HT-29 (cell line): ENCODE data around the gene IMMP2L. TPM values are rescaled to one million over a fixed set of nuclear protein-coding genes. Genes with fewer than 3 reads are reported as not detected.

Experiments
- DNase-seq: peaks from one replicate; pipeline ENCODE4 v3.0.0-alpha.2; 2015; ENCODE audit warnings: low spot score
- small RNA-seq: library from RNA; depleted of rRNA; stranded (forward); fragments of <200 nt; gene quantifications from one replicate; pipeline ENCODE3, GENCODE V24; 2014
- total RNA-seq: library from RNA; depleted of rRNA; stranded (reverse); fragments of >200 nt; shearing (Covaris generic); gene quantifications from 2 replicates; pipeline ENCODE4 v1.2.3, GENCODE V29; 2014

Gene IMMP2L
- total RNA-seq, 1 experiment from 2014 or later = 8.2 TPM

- no peak for DNase-seq
Measured at GRCh38 chr7:110646804-110647203, 915.5 kb downstream of the IMMP2L start.

- no peak for DNase-seq
Measured at GRCh38 chr7:110645616-110646015, 916.7 kb downstream of the IMMP2L start.

- no peak for DNase-seq
Measured at GRCh38 chr7:110645060-110645459, 917.2 kb downstream of the IMMP2L start.

- DNase-seq = no peak
Measured at GRCh38 chr7:110637252-110637651, 925.0 kb downstream of the IMMP2L start.

DNA sequence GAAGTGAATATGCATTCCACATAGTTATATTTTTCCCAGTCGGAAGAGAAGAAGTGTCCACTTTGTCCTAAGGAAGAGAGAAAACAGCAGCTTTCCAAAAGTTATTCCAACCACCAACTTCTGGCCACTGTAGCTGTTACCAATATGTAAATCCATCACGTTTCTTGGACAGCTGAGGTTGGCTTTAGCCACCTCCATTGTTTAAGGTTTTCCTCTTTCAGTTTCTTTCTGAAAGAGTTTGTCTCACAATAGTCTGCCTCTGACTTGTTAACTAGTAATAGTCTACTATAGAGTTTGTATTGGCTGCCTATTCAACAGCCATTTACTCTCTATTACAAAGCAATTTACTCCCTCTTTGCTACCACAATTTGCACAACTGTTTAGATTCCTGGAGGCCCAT, 929.0 kb downstream of the IMMP2L start:
- DNase-seq = no peak

DNA sequence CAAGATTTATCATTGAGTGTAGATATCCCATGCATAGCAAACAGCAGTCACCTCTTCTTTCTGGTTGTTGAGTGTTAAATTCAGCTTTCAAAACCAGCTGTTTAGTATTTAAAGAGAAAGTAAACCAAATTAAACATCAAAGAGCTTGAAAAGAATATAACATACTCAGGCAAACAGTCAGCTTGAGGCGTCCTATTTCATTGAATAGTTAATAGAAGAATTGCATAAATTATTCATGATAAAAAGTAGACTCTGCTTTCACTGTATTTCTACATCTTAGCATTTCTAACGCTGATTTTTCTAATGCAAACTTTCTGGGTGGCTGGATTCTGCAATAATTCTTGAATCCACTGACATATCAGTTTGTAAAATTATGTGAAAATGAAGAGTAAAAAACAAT, 935.9 kb downstream of the IMMP2L start:
- DNase-seq = no peak

- DNase-seq = no peak
Measured at GRCh38 chr7:110625294-110625693, 937.0 kb downstream of the IMMP2L start.

- DNase-seq = no peak
Measured at GRCh38 chr7:110623436-110623835, 938.9 kb downstream of the IMMP2L start.

DNA sequence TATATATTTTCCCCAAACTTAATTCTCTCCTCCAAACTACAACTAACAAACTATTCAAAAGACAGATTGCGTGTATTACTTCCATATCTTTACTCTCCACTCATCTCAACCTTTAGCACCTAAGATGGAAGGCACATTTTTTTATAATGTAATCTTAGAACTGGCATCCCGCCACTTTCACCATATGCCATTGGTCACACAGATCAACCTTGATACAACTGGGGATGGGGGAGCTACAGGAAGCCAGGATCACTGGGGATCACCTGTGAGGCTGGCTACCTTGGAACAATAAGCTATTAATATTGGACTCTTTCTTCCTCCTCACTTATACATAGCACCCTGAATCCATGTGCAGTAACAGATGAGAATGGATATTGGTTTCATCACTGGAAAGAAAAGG, 941.0 kb downstream of the IMMP2L start:
- no peak for DNase-seq

- no peak for DNase-seq
Measured at GRCh38 chr7:110620110-110620735, 942.1 kb downstream of the IMMP2L start.

Small RNAs within 50 kb of the gene (small RNA-seq; reads per million reads assigned to genes)
- not detected for gene AC003989.2
